Endothelial cell of umbilical vein (primary cell): ENCODE measurements around the gene LRWD1.

Experiments used
- CTCF ChIP-seq, 2 donors: IDR thresholded peaks; 1 replicate in 1 of 2; 2 replicates in 1 of 2; pipeline ENCODE4 v1.5.1; 2011; ENCODE audit warnings: low read length in 2 of 2, mild to moderate bottlenecking in 2 of 2, moderate library complexity in 2 of 2, control low read depth in 1 of 2, inconsistent platforms in 1 of 2, low read depth in 1 of 2; ENCODE audit not compliant: insufficient read depth in 1 of 2; ENCODE audit errors: extremely low read depth in 1 of 2
- POLR2A ChIP-seq: IDR thresholded peaks from 2 replicates; pipeline ENCODE4 v1.6.1; 2012; ENCODE audit warnings: low read depth, mild to moderate bottlenecking, control low read depth, low read length

- TF ChIP-seq CTCF (IDR thresholded peaks at IDR 0.05; ENCODE audit: extremely low read depth in 1 of 2, insufficient read depth in 1 of 2, low read depth in 1 of 2, low read length in 2 of 2) = no peak
- TF ChIP-seq POLR2A = no peak
These were observed 30.7 kb upstream of the LRWD1 start for GRCh38 chr7:102434039-102434486.
